ENCODE data around the gene ESRRB.

Gene ESRRB

GRCh38 chr14:76446486-76446885 lies 70.5 kb downstream of the ESRRB start:
- Histone ChIP-seq H3K4me1 (ENCODE audit: control insufficient read depth, insufficient read depth, low read length) (no peaks in the 10 kb centered on the region), H3K4me3 (ENCODE audit: insufficient read depth, low read depth, low read length) (no peak overlapping the region), H3K9me3 (ENCODE audit: control insufficient read depth, low read length) (no peaks in the 10 kb centered on the region), H3K27me3 (ENCODE audit: control insufficient read depth, insufficient read depth, low read length, poor library complexity, severe bottlenecking) (no peaks in the 10 kb centered on the region), H3K36me3 (ENCODE audit: control insufficient read depth, insufficient read depth, low read length) (no peaks in the 10 kb centered on the region), H3K27ac (ENCODE audit: insufficient read depth, low read depth, low read length, poor library complexity, severe bottlenecking) (no peak overlapping the region)
- 89 to 92% methylated on average over 2 of the region's 2 CpGs for WGBS, 2 experiments

- H3K27me3 ChIP-seq (ENCODE audit: control insufficient read depth, insufficient read depth, low read length, poor library complexity, severe bottlenecking): no peaks in the 10 kb centered on the region
- H3K4me3 ChIP-seq (ENCODE audit: insufficient read depth, low read depth, low read length): no peak overlapping the region
- H3K36me3 ChIP-seq (ENCODE audit: control insufficient read depth, insufficient read depth, low read length): no peaks in the 10 kb centered on the region
- no peak overlapping the region for H3K27ac ChIP-seq (ENCODE audit: insufficient read depth, low read depth, low read length, poor library complexity, severe bottlenecking)
- 87 to 89% methylated on average over 7 of the region's 7 CpGs for WGBS, 2 experiments
- no peaks in the 10 kb centered on the region for H3K9me3 ChIP-seq (ENCODE audit: control insufficient read depth, low read length)
- H3K4me1 ChIP-seq (ENCODE audit: control insufficient read depth, insufficient read depth, low read length): no peaks in the 10 kb centered on the region
Measured at GRCh38 chr14:76446921-76447320, 71.0 kb downstream of the ESRRB start.

DNA sequence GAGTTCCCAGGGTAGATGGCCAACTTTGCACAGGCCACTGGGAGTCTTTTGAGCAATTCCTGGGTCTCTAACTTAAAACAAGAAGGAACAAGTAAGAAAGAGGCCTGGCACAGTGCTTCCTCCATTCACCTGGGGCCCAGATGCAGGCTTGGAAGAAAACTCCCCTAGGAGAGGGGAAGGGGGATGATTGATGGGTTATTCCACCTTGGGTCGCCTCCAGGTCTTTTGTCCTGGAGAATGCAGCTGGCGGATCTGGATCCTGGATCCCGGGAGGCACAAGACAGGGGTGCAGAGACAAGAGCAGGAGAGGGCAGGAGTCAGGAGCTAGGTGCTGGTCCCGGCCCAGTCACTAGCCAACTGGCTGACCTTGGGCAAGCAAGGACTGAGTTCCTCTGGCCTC lies 74.5 kb downstream of the ESRRB start:
- 76% methylated on average over 4 of the region's 4 CpGs for WGBS, 2 experiments
- H3K4me3 ChIP-seq (ENCODE audit: insufficient read depth, low read depth, low read length): no peak overlapping the region
- no peaks in the 10 kb centered on the region for H3K4me1 ChIP-seq (ENCODE audit: control insufficient read depth, insufficient read depth, low read length)
- H3K27ac ChIP-seq (ENCODE audit: insufficient read depth, low read depth, low read length, poor library complexity, severe bottlenecking): no peak overlapping the region
- H3K36me3 ChIP-seq (ENCODE audit: control insufficient read depth, insufficient read depth, low read length): no peaks in the 10 kb centered on the region
- no peaks in the 10 kb centered on the region for H3K27me3 ChIP-seq (ENCODE audit: control insufficient read depth, insufficient read depth, low read length, poor library complexity, severe bottlenecking)
- no peaks in the 10 kb centered on the region for H3K9me3 ChIP-seq (ENCODE audit: control insufficient read depth, low read length)

GRCh38 chr14:76456200-76456599 lies 80.3 kb downstream of the ESRRB start:
- Histone ChIP-seq H3K9me3 (ENCODE audit: control insufficient read depth, low read length) (no peaks in the 10 kb centered on the region), H3K36me3 (ENCODE audit: control insufficient read depth, insufficient read depth, low read length) (no peaks in the 10 kb centered on the region), H3K27me3 (ENCODE audit: control insufficient read depth, insufficient read depth, low read length, poor library complexity, severe bottlenecking) (no peaks in the 10 kb centered on the region), H3K4me1 (ENCODE audit: control insufficient read depth, insufficient read depth, low read length) (no peaks in the 10 kb centered on the region), H3K4me3 (ENCODE audit: insufficient read depth, low read depth, low read length) (no peak overlapping the region), H3K27ac (ENCODE audit: insufficient read depth, low read depth, low read length, poor library complexity, severe bottlenecking) (no peak overlapping the region)
- 65% methylated on average over 2 of the region's 2 CpGs for WGBS, 2 experiments

GRCh38 chr14:76456891-76457586 lies 81.1 kb downstream of the ESRRB start:
- Histone ChIP-seq H3K27ac (ENCODE audit: insufficient read depth, low read depth, low read length, poor library complexity, severe bottlenecking) (no peak overlapping the region), H3K9me3 (ENCODE audit: control insufficient read depth, low read length) (no peaks in the 10 kb centered on the region), H3K36me3 (ENCODE audit: control insufficient read depth, insufficient read depth, low read length) (no peaks in the 10 kb centered on the region), H3K27me3 (ENCODE audit: control insufficient read depth, insufficient read depth, low read length, poor library complexity, severe bottlenecking) (no peaks in the 10 kb centered on the region), H3K4me1 (ENCODE audit: control insufficient read depth, insufficient read depth, low read length) (no peaks in the 10 kb centered on the region), H3K4me3 (ENCODE audit: insufficient read depth, low read depth, low read length) (no peak overlapping the region)
- WGBS, 2 experiments: 89% methylated on average over 9 of the region's 9 CpGs

DNA sequence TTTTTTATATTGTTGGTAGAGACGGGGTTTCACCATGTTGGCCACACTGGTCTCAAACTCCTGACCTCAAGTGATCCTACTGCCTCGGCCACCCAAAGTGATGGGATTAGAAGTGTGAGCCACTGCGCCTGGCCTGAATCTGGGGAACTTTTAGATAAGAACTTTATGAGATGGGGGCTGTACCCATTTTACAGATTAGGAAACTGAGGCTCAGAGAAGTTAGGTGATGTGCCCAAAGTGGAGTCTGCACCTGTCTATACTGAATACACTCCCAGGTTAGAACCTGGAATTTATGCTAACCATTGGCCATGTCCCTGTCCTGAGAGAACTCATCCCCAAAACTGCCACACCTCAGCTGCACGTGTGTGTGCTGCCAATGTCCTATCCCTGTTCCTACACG lies 81.9 kb downstream of the ESRRB start:
- no peaks in the 10 kb centered on the region for H3K36me3 ChIP-seq (ENCODE audit: control insufficient read depth, insufficient read depth, low read length)
- WGBS, 2 experiments: 92 to 93% methylated on average over 5 of the region's 5 CpGs
- H3K27me3 ChIP-seq (ENCODE audit: control insufficient read depth, insufficient read depth, low read length, poor library complexity, severe bottlenecking): no peaks in the 10 kb centered on the region
- H3K27ac ChIP-seq (ENCODE audit: insufficient read depth, low read depth, low read length, poor library complexity, severe bottlenecking): no peak overlapping the region
- H3K9me3 ChIP-seq (ENCODE audit: control insufficient read depth, low read length): no peaks in the 10 kb centered on the region
- H3K4me1 ChIP-seq (ENCODE audit: control insufficient read depth, insufficient read depth, low read length): no peaks in the 10 kb centered on the region
- no peak overlapping the region for H3K4me3 ChIP-seq (ENCODE audit: insufficient read depth, low read depth, low read length)

DNA sequence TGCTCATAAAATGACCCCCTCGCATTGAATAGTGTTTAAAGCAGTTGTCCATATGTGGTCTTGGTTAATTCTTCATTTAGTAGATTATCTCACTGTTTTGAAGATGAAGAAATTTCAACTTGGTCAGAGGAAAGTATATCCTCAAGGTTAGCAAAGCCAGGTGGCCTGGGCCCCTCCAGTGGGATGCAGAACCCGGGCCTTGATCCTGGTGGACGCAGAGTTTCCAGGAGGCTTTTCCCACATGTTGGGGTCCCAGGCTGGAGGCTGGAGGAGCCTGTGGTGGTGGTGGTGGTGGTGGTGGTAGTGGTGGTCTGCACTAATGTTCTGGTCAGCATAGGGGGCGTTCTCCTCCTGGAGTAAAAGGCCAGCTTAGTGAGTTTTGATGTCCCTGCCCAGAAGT lies 85.9 kb downstream of the ESRRB start:
- Histone ChIP-seq H3K9me3 (ENCODE audit: control insufficient read depth, low read length) (no peaks in the 10 kb centered on the region), H3K4me1 (ENCODE audit: control insufficient read depth, insufficient read depth, low read length) (peaks cover 18% of the 10 kb centered on the region), H3K27me3 (ENCODE audit: control insufficient read depth, insufficient read depth, low read length, poor library complexity, severe bottlenecking) (no peaks in the 10 kb centered on the region), H3K36me3 (ENCODE audit: control insufficient read depth, insufficient read depth, low read length) (no peaks in the 10 kb centered on the region), H3K4me3 (ENCODE audit: insufficient read depth, low read depth, low read length) (no peak overlapping the region), H3K27ac (ENCODE audit: insufficient read depth, low read depth, low read length, poor library complexity, severe bottlenecking) (no peak overlapping the region)
- 94 to 95% methylated on average over 4 of the region's 4 CpGs for WGBS, 2 experiments

GRCh38 chr14:76462330-76462729 lies 86.4 kb downstream of the ESRRB start:
- 95 to 97% methylated on average over 11 of the region's 11 CpGs for WGBS, 2 experiments
- no peak overlapping the region for H3K4me3 ChIP-seq (ENCODE audit: insufficient read depth, low read depth, low read length)
- H3K9me3 ChIP-seq (ENCODE audit: control insufficient read depth, low read length): no peaks in the 10 kb centered on the region
- H3K27ac ChIP-seq (ENCODE audit: insufficient read depth, low read depth, low read length, poor library complexity, severe bottlenecking): no peak overlapping the region
- H3K36me3 ChIP-seq (ENCODE audit: control insufficient read depth, insufficient read depth, low read length): no peaks in the 10 kb centered on the region
- H3K27me3 ChIP-seq (ENCODE audit: control insufficient read depth, insufficient read depth, low read length, poor library complexity, severe bottlenecking): no peaks in the 10 kb centered on the region
- peaks cover 18% of the 10 kb centered on the region for H3K4me1 ChIP-seq (ENCODE audit: control insufficient read depth, insufficient read depth, low read length)

DNA sequence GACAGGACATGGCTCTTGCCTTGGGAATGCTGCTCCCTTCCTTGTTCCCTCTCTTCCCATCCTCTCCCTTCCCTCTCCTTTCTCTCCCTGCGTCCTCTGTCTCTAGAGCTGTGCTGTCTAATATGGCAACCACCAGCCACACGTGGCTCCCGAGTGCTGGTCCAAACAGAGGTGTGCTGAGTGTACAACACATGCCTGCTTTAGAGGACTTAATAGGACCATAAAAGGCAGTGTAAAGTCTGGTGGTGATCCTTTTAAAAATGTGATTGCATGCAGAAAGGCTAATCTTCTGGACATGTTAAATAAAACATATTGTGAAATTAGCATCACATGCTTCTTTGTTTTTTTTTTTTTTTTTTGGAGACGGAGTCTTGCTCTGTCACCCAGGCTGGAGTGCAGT lies 87.2 kb downstream of the ESRRB start:
- Histone ChIP-seq H3K4me1 (ENCODE audit: control insufficient read depth, insufficient read depth, low read length) (peaks cover 18% of the 10 kb centered on the region), H3K9me3 (ENCODE audit: control insufficient read depth, low read length) (no peaks in the 10 kb centered on the region), H3K27ac (ENCODE audit: insufficient read depth, low read depth, low read length, poor library complexity, severe bottlenecking) (no peak overlapping the region), H3K27me3 (ENCODE audit: control insufficient read depth, insufficient read depth, low read length, poor library complexity, severe bottlenecking) (no peaks in the 10 kb centered on the region), H3K4me3 (ENCODE audit: insufficient read depth, low read depth, low read length) (no peak overlapping the region), H3K36me3 (ENCODE audit: control insufficient read depth, insufficient read depth, low read length) (no peaks in the 10 kb centered on the region)
- 90 to 92% methylated on average over 4 of the region's 4 CpGs for WGBS, 2 experiments

DNA sequence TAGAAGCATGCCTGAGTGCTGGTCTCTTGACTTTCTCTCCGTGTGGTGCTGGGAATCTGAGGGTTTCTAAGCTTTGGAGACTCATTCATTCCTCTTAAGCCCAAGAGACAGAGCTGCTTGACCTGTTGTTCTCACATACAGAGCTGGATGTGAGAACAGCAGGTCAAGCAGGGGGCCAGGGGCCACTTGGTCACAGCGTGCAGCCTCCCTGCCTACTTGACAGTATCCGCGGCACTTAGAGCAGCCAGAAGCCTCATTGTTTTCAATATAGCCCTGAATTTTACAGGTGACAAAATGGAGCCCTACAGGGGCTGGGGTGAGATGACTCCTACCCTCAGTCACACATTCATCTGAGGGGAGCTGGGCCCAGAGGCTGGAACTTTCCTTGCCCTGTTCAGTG lies 88.9 kb downstream of the ESRRB start:
- 50 to 51% methylated on average over 4 of the region's 4 CpGs for WGBS, 2 experiments
- H3K4me3 ChIP-seq (ENCODE audit: insufficient read depth, low read depth, low read length): no peak overlapping the region
- H3K4me1 ChIP-seq (ENCODE audit: control insufficient read depth, insufficient read depth, low read length): peaks cover 18% of the 10 kb centered on the region
- no peaks in the 10 kb centered on the region for H3K27me3 ChIP-seq (ENCODE audit: control insufficient read depth, insufficient read depth, low read length, poor library complexity, severe bottlenecking)
- H3K36me3 ChIP-seq (ENCODE audit: control insufficient read depth, insufficient read depth, low read length): no peaks in the 10 kb centered on the region
- no peak overlapping the region for H3K27ac ChIP-seq (ENCODE audit: insufficient read depth, low read depth, low read length, poor library complexity, severe bottlenecking)
- H3K9me3 ChIP-seq (ENCODE audit: control insufficient read depth, low read length): no peaks in the 10 kb centered on the region

DNA sequence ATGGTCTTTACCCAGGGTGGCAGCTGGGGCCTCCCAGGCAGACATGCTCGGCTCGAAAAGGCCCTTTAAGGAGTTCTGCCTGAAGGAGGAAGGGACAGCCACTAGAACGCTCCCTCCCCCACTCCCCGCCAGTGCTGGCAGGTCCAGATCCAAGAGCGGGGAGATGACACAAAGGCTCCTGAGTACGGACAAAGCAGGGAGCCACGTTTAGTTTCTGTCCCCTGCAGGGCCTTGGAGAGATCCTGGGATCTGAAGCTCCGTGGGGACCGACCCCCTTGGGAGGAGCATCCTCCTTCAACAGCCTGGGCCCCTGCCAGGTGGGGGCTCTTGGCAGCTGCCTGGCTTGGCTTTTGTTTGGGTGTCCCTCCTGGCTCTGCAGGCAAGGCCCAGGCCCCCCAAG lies 89.7 kb downstream of the ESRRB start:
- WGBS, 2 experiments: 35 to 37% methylated on average over 9 of the region's 9 CpGs
- Histone ChIP-seq H3K27ac (ENCODE audit: insufficient read depth, low read depth, low read length, poor library complexity, severe bottlenecking) (no peak overlapping the region), H3K4me3 (ENCODE audit: insufficient read depth, low read depth, low read length) (no peak overlapping the region), H3K27me3 (ENCODE audit: control insufficient read depth, insufficient read depth, low read length, poor library complexity, severe bottlenecking) (no peaks in the 10 kb centered on the region), H3K36me3 (ENCODE audit: control insufficient read depth, insufficient read depth, low read length) (no peaks in the 10 kb centered on the region), H3K4me1 (ENCODE audit: control insufficient read depth, insufficient read depth, low read length) (peaks cover 18% of the 10 kb centered on the region), H3K9me3 (ENCODE audit: control insufficient read depth, low read length) (no peaks in the 10 kb centered on the region)

Data from ectodermal cell (in vitro differentiated cells).